ENCODE data around the gene ZSWIM7. TPM values are rescaled to one million over a fixed set of nuclear protein-coding genes. Genes with fewer than 3 reads are reported as not detected.
A peak's percentile ranks its signal among the peaks of the same experiment; 100 is the strongest.

ZSWIM7 gene
- total RNA-seq, 1 donor from 2014 or later: 43.9 TPM

GRCh38 chr17:15958484-15958854, 41.0 kb downstream of the ZSWIM7 start:
- no peak for TF ChIP-seq EZH2 (IDR thresholded peaks at IDR 0.05)
- TF ChIP-seq EZH2phosphoT487 (IDR thresholded peaks at IDR 0.05): no peak
- TF ChIP-seq CTCF (IDR thresholded peaks at IDR 0.05): no peak
- Histone ChIP-seq H3K4me2 (no peak overlapping the region), H3K4me1 (no peaks in the 10 kb centered on the region), H3K79me2 (ENCODE audit: low read depth) (no peaks in the 10 kb centered on the region), H3K36me3 (no peaks in the 10 kb centered on the region), H3F3A (ENCODE audit: low read depth) (no peaks in the 10 kb centered on the region), H3K27me3 (no peaks in the 10 kb centered on the region), H3K4me3 (no peak overlapping the region), H2AFZ (replicated peaks) (no peak overlapping the region), H3K27ac (no peak overlapping the region), H4K20me1 (ENCODE audit: low read depth) (no peaks in the 10 kb centered on the region), H3K9ac (no peak overlapping the region), H3K9me3 (ENCODE audit: low read depth) (no peaks in the 10 kb centered on the region)
- Mint-ChIP-seq H3K4me3 (no peak overlapping the region), H3K27ac (peak overlapping the region; percentile 5), H3K27me3 (ENCODE audit: insufficient read depth, low read depth) (no peaks in the 10 kb centered on the region), H3K36me3 (no peaks in the 10 kb centered on the region), H3K9me3 (no peaks in the 10 kb centered on the region), H3K4me1 (peaks cover 13% of the 10 kb centered on the region)
- DNase-seq (ENCODE audit: low spot score): no peak

- no peaks in the 10 kb centered on the region for H3K9me3 Mint-ChIP-seq
- no peak overlapping the region for H2AFZ ChIP-seq (replicated peaks)
- H4K20me1 ChIP-seq (ENCODE audit: low read depth): no peaks in the 10 kb centered on the region
- no peaks in the 10 kb centered on the region for H3F3A ChIP-seq (ENCODE audit: low read depth)
- no peak for TF ChIP-seq CTCF (IDR thresholded peaks at IDR 0.05)
- no peak for TF ChIP-seq EZH2phosphoT487 (IDR thresholded peaks at IDR 0.05)
- no peak for TF ChIP-seq EZH2 (IDR thresholded peaks at IDR 0.05)
- H3K9ac ChIP-seq: no peak overlapping the region
- H3K36me3 ChIP-seq: no peaks in the 10 kb centered on the region
- DNase-seq (ENCODE audit: low spot score): no peak
- H3K4me3 Mint-ChIP-seq: no peak overlapping the region
- no peaks in the 10 kb centered on the region for H3K36me3 Mint-ChIP-seq
- H3K27ac Mint-ChIP-seq: no peak overlapping the region
- H3K4me1 Mint-ChIP-seq: peaks cover 14% of the 10 kb centered on the region
- H3K9me3 ChIP-seq (ENCODE audit: low read depth): no peaks in the 10 kb centered on the region
- H3K27me3 ChIP-seq: no peaks in the 10 kb centered on the region
- H3K27me3 Mint-ChIP-seq (ENCODE audit: insufficient read depth, low read depth): peaks cover 3% of the 10 kb centered on the region
- H3K4me3 ChIP-seq: no peak overlapping the region
- H3K27ac ChIP-seq: no peak overlapping the region
- H3K4me2 ChIP-seq: no peak overlapping the region
- H3K4me1 ChIP-seq: no peaks in the 10 kb centered on the region
- no peaks in the 10 kb centered on the region for H3K79me2 ChIP-seq (ENCODE audit: low read depth)
Measured at GRCh38 chr17:15957608-15958307, 41.7 kb downstream of the ZSWIM7 start.

- TF ChIP-seq CTCF (IDR thresholded peaks at IDR 0.05): no peak
- no peak for TF ChIP-seq EZH2phosphoT487 (IDR thresholded peaks at IDR 0.05)
- no peaks in the 10 kb centered on the region for H3F3A ChIP-seq (ENCODE audit: low read depth)
- no peak overlapping the region for H3K9ac ChIP-seq
- no peak for DNase-seq (ENCODE audit: low spot score)
- no peak overlapping the region for H2AFZ ChIP-seq (replicated peaks)
- no peaks in the 10 kb centered on the region for H3K9me3 ChIP-seq (ENCODE audit: low read depth)
- H3K36me3 Mint-ChIP-seq: no peaks in the 10 kb centered on the region
- no peak overlapping the region for H3K27ac ChIP-seq
- H3K4me3 Mint-ChIP-seq: no peak overlapping the region
- no peak overlapping the region for H3K4me2 ChIP-seq
- no peak overlapping the region for H3K4me3 ChIP-seq
- H3K4me1 ChIP-seq: no peaks in the 10 kb centered on the region
- no peaks in the 10 kb centered on the region for H4K20me1 ChIP-seq (ENCODE audit: low read depth)
- no peaks in the 10 kb centered on the region for H3K79me2 ChIP-seq (ENCODE audit: low read depth)
- H3K4me1 Mint-ChIP-seq: peaks cover 14% of the 10 kb centered on the region
- H3K27me3 ChIP-seq: no peaks in the 10 kb centered on the region
- H3K36me3 ChIP-seq: no peaks in the 10 kb centered on the region
- H3K27ac Mint-ChIP-seq: no peak overlapping the region
- peaks cover 5% of the 10 kb centered on the region for H3K27me3 Mint-ChIP-seq (ENCODE audit: insufficient read depth, low read depth)
- H3K9me3 Mint-ChIP-seq: no peaks in the 10 kb centered on the region
Measured at GRCh38 chr17:15957206-15957605, 42.3 kb downstream of the ZSWIM7 start.
